Measurements from ENCODE around the gene NANOG.

DNA sequence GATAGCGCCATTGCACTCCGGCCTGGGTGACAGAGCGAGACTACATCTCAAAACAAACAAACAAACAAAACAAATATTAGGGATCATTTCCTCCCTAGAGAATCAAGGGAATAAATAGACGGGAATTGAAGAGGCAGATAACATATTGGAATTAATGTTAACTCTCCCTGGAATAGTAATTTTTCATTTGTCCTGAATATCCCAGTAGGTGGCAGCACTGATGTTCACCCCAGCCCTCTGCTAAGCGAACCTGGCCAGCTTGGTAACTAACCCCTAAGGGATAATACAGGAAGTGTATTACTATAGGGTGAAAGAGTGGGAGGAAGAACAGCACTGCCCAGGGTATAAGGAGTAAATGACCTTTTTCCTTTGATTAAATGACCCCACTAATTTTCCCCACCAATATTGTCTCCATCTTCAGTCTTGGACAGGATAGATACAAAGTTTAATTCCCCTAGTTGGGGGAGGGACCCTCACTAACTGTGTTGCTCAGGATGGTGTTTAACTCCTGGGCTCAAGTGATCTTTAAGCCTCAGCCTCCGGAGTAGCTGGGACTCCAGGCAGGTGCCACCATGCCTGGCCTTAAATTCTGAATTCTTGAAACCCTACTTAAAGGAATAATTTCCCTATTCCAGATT, 43.0 kb downstream of the NANOG start:
- TF ChIP-seq, protein P1, sequence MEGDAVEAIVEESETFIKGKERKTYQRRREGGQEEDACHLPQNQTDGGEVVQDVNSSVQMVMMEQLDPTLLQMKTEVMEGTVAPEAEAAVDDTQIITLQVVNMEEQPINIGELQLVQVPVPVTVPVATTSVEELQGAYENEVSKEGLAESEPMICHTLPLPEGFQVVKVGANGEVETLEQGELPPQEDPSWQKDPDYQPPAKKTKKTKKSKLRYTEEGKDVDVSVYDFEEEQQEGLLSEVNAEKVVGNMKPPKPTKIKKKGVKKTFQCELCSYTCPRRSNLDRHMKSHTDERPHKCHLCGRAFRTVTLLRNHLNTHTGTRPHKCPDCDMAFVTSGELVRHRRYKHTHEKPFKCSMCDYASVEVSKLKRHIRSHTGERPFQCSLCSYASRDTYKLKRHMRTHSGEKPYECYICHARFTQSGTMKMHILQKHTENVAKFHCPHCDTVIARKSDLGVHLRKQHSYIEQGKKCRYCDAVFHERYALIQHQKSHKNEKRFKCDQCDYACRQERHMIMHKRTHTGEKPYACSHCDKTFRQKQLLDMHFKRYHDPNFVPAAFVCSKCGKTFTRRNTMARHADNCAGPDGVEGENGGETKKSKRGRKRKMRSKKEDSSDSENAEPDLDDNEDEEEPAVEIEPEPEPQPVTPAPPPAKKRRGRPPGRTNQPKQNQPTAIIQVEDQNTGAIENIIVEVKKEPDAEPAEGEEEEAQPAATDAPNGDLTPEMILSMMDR (IDR thresholded peaks at IDR 0.05), result peak in 10 of 12 donors; percentile 8 to 50 (median 32)
- no peak for TF ChIP-seq POLR2A (IDR thresholded peaks at IDR 0.05)
